ENCODE measurements around the gene LGR6.

Gene LGR6

GRCh38 chr1:202194328-202194648 lies 689 bp downstream of the LGR6 start:
- no peaks in the 10 kb centered on the region for H3K36me3 ChIP-seq (ENCODE audit: insufficient read depth, low read length)
- H3K4me1 ChIP-seq (ENCODE audit: insufficient read depth, low read length) = no peaks in the 10 kb centered on the region; the same call in 1 of the 2 replicates
- peak overlapping the region; percentile 41; the same call in 1 of the 2 replicates for H3K9ac ChIP-seq (ENCODE audit: low read depth, low read length)
- H3K9me3 ChIP-seq (ENCODE audit: control insufficient read depth, insufficient read depth, low read length) = no peaks in the 10 kb centered on the region

GRCh38 chr1:202197653-202198365 lies 4.2 kb downstream of the LGR6 start:
- Histone ChIP-seq H3K9me3 (ENCODE audit: control insufficient read depth, insufficient read depth, low read length) (no peaks in the 10 kb centered on the region), H3K9ac (ENCODE audit: low read depth, low read length) (no peak overlapping the region), H3K36me3 (ENCODE audit: insufficient read depth, low read length) (no peaks in the 10 kb centered on the region), H3K4me1 (ENCODE audit: insufficient read depth, low read length) (peaks cover 13% of the 10 kb centered on the region; the same call in 1 of the 2 replicates)

GRCh38 chr1:202198366-202198724 lies 4.7 kb downstream of the LGR6 start:
- H3K4me1 ChIP-seq (ENCODE audit: insufficient read depth, low read length) = peaks cover 13% of the 10 kb centered on the region; the same call in 1 of the 2 replicates
- no peaks in the 10 kb centered on the region for H3K36me3 ChIP-seq (ENCODE audit: insufficient read depth, low read length)
- no peaks in the 10 kb centered on the region for H3K9me3 ChIP-seq (ENCODE audit: control insufficient read depth, insufficient read depth, low read length)
- no peak overlapping the region for H3K9ac ChIP-seq (ENCODE audit: low read depth, low read length)

GRCh38 chr1:202199040-202199889 lies 5.7 kb downstream of the LGR6 start:
- Histone ChIP-seq H3K4me1 (ENCODE audit: insufficient read depth, low read length) (peaks cover 13% of the 10 kb centered on the region; the same call in 1 of the 2 replicates), H3K36me3 (ENCODE audit: insufficient read depth, low read length) (no peaks in the 10 kb centered on the region), H3K9ac (ENCODE audit: low read depth, low read length) (no peak overlapping the region), H3K9me3 (ENCODE audit: control insufficient read depth, insufficient read depth, low read length) (no peaks in the 10 kb centered on the region)

GRCh38 chr1:202200112-202200548 lies 6.5 kb downstream of the LGR6 start:
- Histone ChIP-seq H3K36me3 (ENCODE audit: insufficient read depth, low read length) (no peaks in the 10 kb centered on the region), H3K4me1 (ENCODE audit: insufficient read depth, low read length) (peaks cover 13% of the 10 kb centered on the region; the same call in 1 of the 2 replicates), H3K9me3 (ENCODE audit: control insufficient read depth, insufficient read depth, low read length) (no peaks in the 10 kb centered on the region), H3K9ac (ENCODE audit: low read depth, low read length) (no peak overlapping the region)

- Histone ChIP-seq H3K9me3 (ENCODE audit: control insufficient read depth, insufficient read depth, low read length) (no peaks in the 10 kb centered on the region), H3K36me3 (ENCODE audit: insufficient read depth, low read length) (no peaks in the 10 kb centered on the region), H3K4me1 (ENCODE audit: insufficient read depth, low read length) (peaks cover 13% of the 10 kb centered on the region; the same call in 1 of the 2 replicates), H3K9ac (ENCODE audit: low read depth, low read length) (no peak overlapping the region)
These were observed 7.1 kb downstream of the LGR6 start for GRCh38 chr1:202200669-202201068.

- Histone ChIP-seq H3K4me1 (ENCODE audit: insufficient read depth, low read length) (peaks cover 13% of the 10 kb centered on the region; the same call in 1 of the 2 replicates), H3K9ac (ENCODE audit: low read depth, low read length) (no peak overlapping the region), H3K36me3 (ENCODE audit: insufficient read depth, low read length) (no peaks in the 10 kb centered on the region), H3K9me3 (ENCODE audit: control insufficient read depth, insufficient read depth, low read length) (no peaks in the 10 kb centered on the region)
These were observed 7.7 kb downstream of the LGR6 start for GRCh38 chr1:202201266-202201665.

- Histone ChIP-seq H3K9ac (ENCODE audit: low read depth, low read length) (no peak overlapping the region), H3K9me3 (ENCODE audit: control insufficient read depth, insufficient read depth, low read length) (no peaks in the 10 kb centered on the region), H3K36me3 (ENCODE audit: insufficient read depth, low read length) (no peaks in the 10 kb centered on the region), H3K4me1 (ENCODE audit: insufficient read depth, low read length) (peaks cover 13% of the 10 kb centered on the region; the same call in 1 of the 2 replicates)
These were observed 8.4 kb downstream of the LGR6 start for GRCh38 chr1:202201971-202202370.

GRCh38 chr1:202202500-202203168 lies 9.0 kb downstream of the LGR6 start:
- H3K9ac ChIP-seq (ENCODE audit: low read depth, low read length) = no peak overlapping the region
- no peaks in the 10 kb centered on the region for H3K9me3 ChIP-seq (ENCODE audit: control insufficient read depth, insufficient read depth, low read length)
- peaks cover 13% of the 10 kb centered on the region; the same call in 1 of the 2 replicates for H3K4me1 ChIP-seq (ENCODE audit: insufficient read depth, low read length)
- H3K36me3 ChIP-seq (ENCODE audit: insufficient read depth, low read length) = no peaks in the 10 kb centered on the region

- peaks cover 13% of the 10 kb centered on the region; the same call in 1 of the 2 replicates for H3K4me1 ChIP-seq (ENCODE audit: insufficient read depth, low read length)
These were observed 9.8 kb downstream of the LGR6 start for GRCh38 chr1:202203238-202204039.

GRCh38 chr1:202204065-202204464 lies 10.5 kb downstream of the LGR6 start:
- H3K9me3 ChIP-seq (ENCODE audit: control insufficient read depth, insufficient read depth, low read length) = no peaks in the 10 kb centered on the region

More at GRCh38 chr1:202203238-202204039, 9.8 kb downstream of the LGR6 start:
- H3K9me3 ChIP-seq (ENCODE audit: control insufficient read depth, insufficient read depth, low read length) = no peaks in the 10 kb centered on the region
- H3K9ac ChIP-seq (ENCODE audit: low read depth, low read length) = no peak overlapping the region
- H3K36me3 ChIP-seq (ENCODE audit: insufficient read depth, low read length) = no peaks in the 10 kb centered on the region

GRCh38 chr1:202205523-202206190 lies 12.1 kb downstream of the LGR6 start:
- H3K9me3 ChIP-seq (ENCODE audit: control insufficient read depth, insufficient read depth, low read length) = no peaks in the 10 kb centered on the region
- no peak overlapping the region for H3K9ac ChIP-seq (ENCODE audit: low read depth, low read length)
- no peaks in the 10 kb centered on the region for H3K36me3 ChIP-seq (ENCODE audit: insufficient read depth, low read length)
- peaks cover under 1% of the 10 kb centered on the region; the same call in 1 of the 2 replicates for H3K4me1 ChIP-seq (ENCODE audit: insufficient read depth, low read length)

More at GRCh38 chr1:202204065-202204464, 10.5 kb downstream of the LGR6 start:
- no peak overlapping the region for H3K9ac ChIP-seq (ENCODE audit: low read depth, low read length)
- peaks cover 13% of the 10 kb centered on the region; the same call in 1 of the 2 replicates for H3K4me1 ChIP-seq (ENCODE audit: insufficient read depth, low read length)
- H3K36me3 ChIP-seq (ENCODE audit: insufficient read depth, low read length) = no peaks in the 10 kb centered on the region

GRCh38 chr1:202207292-202207691 lies 13.7 kb downstream of the LGR6 start:
- Histone ChIP-seq H3K36me3 (ENCODE audit: insufficient read depth, low read length) (no peaks in the 10 kb centered on the region), H3K4me1 (ENCODE audit: insufficient read depth, low read length) (no peaks in the 10 kb centered on the region), H3K9me3 (ENCODE audit: control insufficient read depth, insufficient read depth, low read length) (no peaks in the 10 kb centered on the region)

More at GRCh38 chr1:202207292-202207691, 13.7 kb downstream of the LGR6 start:
- H3K9ac ChIP-seq (ENCODE audit: low read depth, low read length) = no peak overlapping the region
